KMS-11 (cell line): Measurements from ENCODE around the gene PDS5B.

Experiments
- H2AFZ ChIP-seq: fragments of 200-600 bp; sonication (generic); 2 replicates; pipeline ENCODE4 v1.6.1; 2016; ENCODE audit warnings: antibody characterized with exemption, mixed run types, low read depth
- H3K27ac ChIP-seq: fragments of 200-600 bp; sonication (generic); 2 replicates; pipeline ENCODE4 v1.6.1; 2016; ENCODE audit warnings: mild to moderate bottlenecking, mixed run types
- H3K27me3 ChIP-seq: fragments of 200-600 bp; sonication (generic); 2 replicates; pipeline ENCODE4 v1.6.1; 2017; ENCODE audit warnings: mild to moderate bottlenecking, low read depth, mixed run types, moderate library complexity; ENCODE audit not compliant: insufficient read depth
- H3K36me3 ChIP-seq: fragments of 200-600 bp; sonication (generic); 2 replicates; pipeline ENCODE4 v1.6.1; 2017; ENCODE audit warnings: mild to moderate bottlenecking, mixed run types; ENCODE audit not compliant: insufficient read depth
- H3K4me1 ChIP-seq: fragments of 200-600 bp; sonication (generic); 2 replicates; pipeline ENCODE4 v1.6.1; 2016; ENCODE audit warnings: mild to moderate bottlenecking, low read depth, mixed run types; ENCODE audit not compliant: poor library complexity, severe bottlenecking
- H3K4me2 ChIP-seq: fragments of 200-600 bp; sonication (generic); 2 replicates; pipeline ENCODE4 v1.7.0; 2016; ENCODE audit warnings: mild to moderate bottlenecking, mixed run types
- H3K4me3 ChIP-seq: fragments of 200-600 bp; sonication (generic); IDR thresholded peaks from 2 replicates; pipeline ENCODE4 v1.6.1; 2017; ENCODE audit warnings: low read depth, low read length, mixed read lengths; ENCODE audit not compliant: insufficient read depth
- H3K79me2 ChIP-seq: fragments of 200-600 bp; sonication (generic); 2 replicates; pipeline ENCODE4 v1.6.1; 2016; ENCODE audit warnings: low read depth, mixed run types; ENCODE audit not compliant: insufficient read depth
- H3K9ac ChIP-seq: fragments of 200-600 bp; sonication (generic); 2 replicates; pipeline ENCODE4 v1.6.1; 2016; ENCODE audit warnings: mild to moderate bottlenecking, mixed run types
- H4K20me1 ChIP-seq: fragments of 200-600 bp; sonication (generic); 2 replicates; pipeline ENCODE4 v1.6.1; 2016; ENCODE audit warnings: mild to moderate bottlenecking, mixed run types; ENCODE audit not compliant: insufficient read depth
- TF ChIP-seq, protein P1 (sequence below): fragments of 200-600 bp; sonication (generic); conservative IDR thresholded peaks from 2 replicates; pipeline ENCODE4 v1.6.1; 2017; ENCODE audit warnings: low read depth, mild to moderate bottlenecking, antibody characterized with exemption, low read length, moderate library complexity, mixed read lengths

PDS5B gene

GRCh38 chr13:32752997-32753606 lies 166.8 kb downstream of the PDS5B start:
- H2AFZ ChIP-seq, result no peak overlapping the region
- no peaks in the 10 kb centered on the region for H3K4me1 ChIP-seq
- no peak overlapping the region for H3K9ac ChIP-seq
- H3K27me3 ChIP-seq, result no peaks in the 10 kb centered on the region
- H3K36me3 ChIP-seq, result no peaks in the 10 kb centered on the region
- no peak overlapping the region for H3K4me2 ChIP-seq
- TF ChIP-seq, protein P1, sequence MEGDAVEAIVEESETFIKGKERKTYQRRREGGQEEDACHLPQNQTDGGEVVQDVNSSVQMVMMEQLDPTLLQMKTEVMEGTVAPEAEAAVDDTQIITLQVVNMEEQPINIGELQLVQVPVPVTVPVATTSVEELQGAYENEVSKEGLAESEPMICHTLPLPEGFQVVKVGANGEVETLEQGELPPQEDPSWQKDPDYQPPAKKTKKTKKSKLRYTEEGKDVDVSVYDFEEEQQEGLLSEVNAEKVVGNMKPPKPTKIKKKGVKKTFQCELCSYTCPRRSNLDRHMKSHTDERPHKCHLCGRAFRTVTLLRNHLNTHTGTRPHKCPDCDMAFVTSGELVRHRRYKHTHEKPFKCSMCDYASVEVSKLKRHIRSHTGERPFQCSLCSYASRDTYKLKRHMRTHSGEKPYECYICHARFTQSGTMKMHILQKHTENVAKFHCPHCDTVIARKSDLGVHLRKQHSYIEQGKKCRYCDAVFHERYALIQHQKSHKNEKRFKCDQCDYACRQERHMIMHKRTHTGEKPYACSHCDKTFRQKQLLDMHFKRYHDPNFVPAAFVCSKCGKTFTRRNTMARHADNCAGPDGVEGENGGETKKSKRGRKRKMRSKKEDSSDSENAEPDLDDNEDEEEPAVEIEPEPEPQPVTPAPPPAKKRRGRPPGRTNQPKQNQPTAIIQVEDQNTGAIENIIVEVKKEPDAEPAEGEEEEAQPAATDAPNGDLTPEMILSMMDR, result no peak
- no peak overlapping the region for H3K27ac ChIP-seq
- H3K79me2 ChIP-seq, result no peaks in the 10 kb centered on the region
- H3K4me3 ChIP-seq, result no peak overlapping the region
- no peaks in the 10 kb centered on the region for H4K20me1 ChIP-seq

- H4K20me1 ChIP-seq, result no peaks in the 10 kb centered on the region
- H3K27me3 ChIP-seq, result no peaks in the 10 kb centered on the region
These were observed 167.9 kb downstream of the PDS5B start for GRCh38 chr13:32754179-32754578.

GRCh38 chr13:32759152-32759551 lies 172.9 kb downstream of the PDS5B start:
- H3K36me3 ChIP-seq, result no peaks in the 10 kb centered on the region; the same call in 1 of the 2 replicates
- H3K27me3 ChIP-seq, result no peaks in the 10 kb centered on the region

More at GRCh38 chr13:32754179-32754578, 167.9 kb downstream of the PDS5B start:
- Histone ChIP-seq H3K4me1 (no peaks in the 10 kb centered on the region), H3K36me3 (no peaks in the 10 kb centered on the region), H3K4me2 (no peak overlapping the region), H3K79me2 (no peaks in the 10 kb centered on the region), H3K9ac (no peak overlapping the region), H2AFZ (no peak overlapping the region), H3K4me3 (no peak overlapping the region), H3K27ac (no peak overlapping the region)
- TF ChIP-seq, protein P1, result no peak

GRCh38 chr13:32761472-32761871 lies 175.2 kb downstream of the PDS5B start:
- H3K27me3 ChIP-seq, result no peaks in the 10 kb centered on the region
- no peaks in the 10 kb centered on the region for H4K20me1 ChIP-seq
- no peak overlapping the region for H3K4me3 ChIP-seq
- no peak overlapping the region for H3K9ac ChIP-seq
- H3K27ac ChIP-seq, result no peak overlapping the region
- H3K79me2 ChIP-seq, result no peaks in the 10 kb centered on the region
- no peaks in the 10 kb centered on the region for H3K4me1 ChIP-seq
- H2AFZ ChIP-seq, result no peak overlapping the region
- TF ChIP-seq, protein P1, result no peak
- H3K36me3 ChIP-seq, result no peaks in the 10 kb centered on the region; the same call in 1 of the 2 replicates
- H3K4me2 ChIP-seq, result no peak overlapping the region

More at GRCh38 chr13:32759152-32759551, 172.9 kb downstream of the PDS5B start:
- H3K4me2 ChIP-seq, result no peak overlapping the region
- no peaks in the 10 kb centered on the region for H4K20me1 ChIP-seq
- H3K4me1 ChIP-seq, result no peaks in the 10 kb centered on the region
- H3K27ac ChIP-seq, result no peak overlapping the region
- no peaks in the 10 kb centered on the region for H3K79me2 ChIP-seq
- H3K9ac ChIP-seq, result no peak overlapping the region
- H2AFZ ChIP-seq, result no peak overlapping the region
- TF ChIP-seq, protein P1, result no peak
- H3K4me3 ChIP-seq, result no peak overlapping the region
